H9 (cell line): ENCODE results near the gene YBEY. TPM values are rescaled to one million over a fixed set of nuclear protein-coding genes. Genes with fewer than 3 reads are reported as not detected.

Source experiments
- DNase-seq: peaks from one replicate; pipeline ENCODE4 v3.0.0-alpha.2; 2017
- H2AFZ ChIP-seq: one replicate; pipeline ENCODE4 v1.6.1; 2013; ENCODE audit warnings: mild to moderate bottlenecking, low read length, control low read depth, moderate library complexity
- H2AK5ac ChIP-seq: 2 replicates; pipeline ENCODE4 v1.6.1; 2013; ENCODE audit warnings: low read length, control low read depth, mixed read lengths; ENCODE audit not compliant: insufficient read length
- H2BK120ac ChIP-seq: one replicate; pipeline ENCODE4 v1.6.1; 2013; ENCODE audit warnings: low read depth, mild to moderate bottlenecking, low read length, control low read depth, inconsistent platforms; ENCODE audit not compliant: poor library complexity, severe bottlenecking
- H2BK12ac ChIP-seq: 2 replicates; pipeline ENCODE4 v1.6.1; 2013; ENCODE audit warnings: low read length, control low read depth, mixed read lengths, low read depth; ENCODE audit not compliant: insufficient read length
- H2BK15ac ChIP-seq: 2 replicates; pipeline ENCODE4 v1.6.1; 2013; ENCODE audit warnings: low read depth, low read length, control low read depth
- H2BK20ac ChIP-seq: one replicate; pipeline ENCODE4 v1.6.1; 2013; ENCODE audit warnings: low read depth, mild to moderate bottlenecking, low read length, control low read depth, inconsistent platforms; ENCODE audit not compliant: poor library complexity, severe bottlenecking
- H2BK5ac ChIP-seq: 2 replicates; pipeline ENCODE4 v1.6.1; 2013; ENCODE audit warnings: low read length, control low read depth, mixed read lengths; ENCODE audit not compliant: insufficient read length
- H3K14ac ChIP-seq: 2 replicates; pipeline ENCODE4 v1.6.1; 2013; ENCODE audit warnings: low read length, control low read depth; ENCODE audit not compliant: insufficient read depth
- H3K18ac ChIP-seq: 2 replicates; pipeline ENCODE4 v1.6.1; 2013; ENCODE audit warnings: low read depth, mild to moderate bottlenecking, mixed read lengths, low read length, control low read depth; ENCODE audit not compliant: insufficient read length
- H3K23ac ChIP-seq: 2 replicates; pipeline ENCODE4 v1.6.1; 2013; ENCODE audit warnings: low read length, control low read depth, mixed read lengths, low read depth; ENCODE audit not compliant: insufficient read length
- H3K23me2 ChIP-seq: 2 replicates; pipeline ENCODE4 v1.6.1; 2013; ENCODE audit warnings: low read depth, mild to moderate bottlenecking, mixed read lengths, low read length, control low read depth; ENCODE audit not compliant: insufficient read length, poor library complexity, severe bottlenecking
- H3K27ac ChIP-seq: 2 replicates; pipeline ENCODE4 v1.5.1; 2013; ENCODE audit warnings: low read length, control low read depth, mixed read lengths, low read depth; ENCODE audit not compliant: insufficient read length
- H3K27me3 ChIP-seq: 2 replicates; pipeline ENCODE4 v1.6.1; 2013; ENCODE audit warnings: low read length, control low read depth, inconsistent platforms; ENCODE audit not compliant: insufficient read depth
- H3K4ac ChIP-seq: 2 replicates; pipeline ENCODE4 v1.6.1; 2013; ENCODE audit warnings: low read depth, mild to moderate bottlenecking, control low read depth, inconsistent platforms, low read length, moderate library complexity
- H3K4me1 ChIP-seq: 2 replicates; pipeline ENCODE4 v1.6.1; 2013; ENCODE audit warnings: low read length, control low read depth, inconsistent platforms; ENCODE audit not compliant: insufficient read depth
- H3K4me2 ChIP-seq: 2 replicates; pipeline ENCODE4 v1.6.1; 2013; ENCODE audit warnings: low read length, control low read depth, mixed read lengths; ENCODE audit not compliant: insufficient read length, insufficient read depth
- H3K56ac ChIP-seq: 2 replicates; pipeline ENCODE4 v1.6.1; 2013; ENCODE audit warnings: low read depth, mild to moderate bottlenecking, mixed read lengths, low read length, control low read depth; ENCODE audit not compliant: insufficient read length
- H3K79me1 ChIP-seq: 2 replicates; pipeline ENCODE4 v1.6.1; 2013; ENCODE audit warnings: low read depth, mild to moderate bottlenecking, moderate library complexity, low read length, control low read depth, inconsistent platforms; ENCODE audit not compliant: insufficient read depth, poor library complexity, severe bottlenecking
- H3K79me2 ChIP-seq: 2 replicates; pipeline ENCODE4 v1.6.1; 2013; ENCODE audit warnings: low read length, control low read depth, inconsistent platforms; ENCODE audit not compliant: insufficient read depth
- H3K9ac ChIP-seq: 2 replicates; pipeline ENCODE4 v1.6.1; 2013; ENCODE audit warnings: low read length, control low read depth, mixed read lengths; ENCODE audit not compliant: insufficient read length; ENCODE audit errors: extremely low read depth
- H3K9me3 ChIP-seq: one replicate; pipeline ENCODE4 v1.6.1; 2013; ENCODE audit warnings: low read depth, low read length, inconsistent platforms; ENCODE audit not compliant: control insufficient read depth
- H3T11ph ChIP-seq: one replicate; pipeline ENCODE4 v1.6.1; 2013; ENCODE audit warnings: mild to moderate bottlenecking, low read length, control low read depth, inconsistent platforms
- H4K20me1 ChIP-seq: one replicate; pipeline ENCODE4 v1.6.1; 2013; ENCODE audit not compliant: control insufficient read depth, insufficient read length, insufficient read depth
- H4K5ac ChIP-seq: 2 replicates; pipeline ENCODE4 v1.6.1; 2013; ENCODE audit warnings: low read depth, mild to moderate bottlenecking, mixed read lengths, low read length, control low read depth; ENCODE audit not compliant: insufficient read length
- H4K8ac ChIP-seq: replicated peaks from 2 replicates; pipeline ENCODE4 v1.6.1; 2013; ENCODE audit warnings: low read length, control low read depth, mixed read lengths, low read depth; ENCODE audit not compliant: insufficient read length
- H4K91ac ChIP-seq: 2 replicates; pipeline ENCODE4 v1.6.1; 2013; ENCODE audit warnings: low read depth, mild to moderate bottlenecking, moderate library complexity, mixed read lengths, low read length, control low read depth; ENCODE audit not compliant: insufficient read length
- H3K27ac Mint-ChIP-seq, 3 experiments: 2 replicates in 2 of 3; 3 replicates in 1 of 3; pipeline ENCODE4 v1.8.0; 2020 to 2021; ENCODE audit warnings: mixed read lengths in 3 of 3, mild to moderate bottlenecking in 1 of 3, moderate library complexity in 1 of 3
- H3K27me3 Mint-ChIP-seq: 2 replicates; pipeline ENCODE4 v1.8.0; 2021; ENCODE audit warnings: low read depth, mild to moderate bottlenecking, moderate library complexity, mixed read lengths
- H3K36me3 Mint-ChIP-seq, 3 experiments: 2 replicates in 2 of 3; 3 replicates in 1 of 3; pipeline ENCODE4 v1.8.0; 2020 to 2021; ENCODE audit warnings: low read depth in 3 of 3, mixed read lengths in 3 of 3; ENCODE audit not compliant: insufficient read depth in 1 of 3
- H3K4me1 Mint-ChIP-seq, 2 experiments: 2 replicates each; pipeline ENCODE4 v1.8.0; 2020; ENCODE audit warnings: mixed read lengths in 2 of 2
- H3K4me3 Mint-ChIP-seq, 2 experiments: 2 replicates in 1 of 2; 3 replicates in 1 of 2; pipeline ENCODE4 v1.8.0; 2020 to 2021; ENCODE audit warnings: mild to moderate bottlenecking in 2 of 2, mixed read lengths in 2 of 2, moderate library complexity in 1 of 2
- H3K9me3 Mint-ChIP-seq, 2 experiments: 2 replicates in 1 of 2; 3 replicates in 1 of 2; pipeline ENCODE4 v1.8.0; 2020; ENCODE audit warnings: mild to moderate bottlenecking in 2 of 2, mixed read lengths in 2 of 2, moderate library complexity in 1 of 2
- CTCF ChIP-seq: fragments of 200-600 bp; sonication (generic); conservative IDR thresholded peaks from 3 replicates; pipeline ENCODE4 v1.8.0; 2021; ENCODE audit warnings: antibody characterized with exemption, mild to moderate bottlenecking
- WGBS: extraction: QIAGEN DNeasy Blood & Tissue Kit; methylation state at CpG from one replicate; pipeline ENCODE4 v1.1.7; 2013; ENCODE audit warnings: missing lambda C conversion rate, low lambda C conversion rate, mixed read lengths; ENCODE audit not compliant: insufficient read length; ENCODE audit errors: extremely low coverage; 5-methylcytosine and 5-hydroxymethylcytosine counted together
- total RNA-seq: library from RNA; stranded (reverse); gene quantifications from 2 replicates; pipeline ENCODE4 v1.2.1, GENCODE V29; 2021

Gene YBEY
- total RNA-seq, 1 experiment from 2014 or later: 26.2 TPM

GRCh38 chr21:46329796-46330195, 43.7 kb downstream of the YBEY start:
- no peak overlapping the region for H4K5ac ChIP-seq
- H3K9me3 Mint-ChIP-seq: no peaks in the 10 kb centered on the region
- H3K79me1 ChIP-seq: peaks cover 2% of the 10 kb centered on the region
- no peak overlapping the region for H2BK5ac ChIP-seq
- no peaks in the 10 kb centered on the region for H3K27me3 ChIP-seq
- H4K20me1 ChIP-seq: no peaks in the 10 kb centered on the region
- H3K36me3 Mint-ChIP-seq: peaks cover 37 to 71% (median 64%) of the 10 kb centered on the region in 3 experiments
- H2BK120ac ChIP-seq: no peak overlapping the region
- H4K91ac ChIP-seq: no peak overlapping the region
- no peaks in the 10 kb centered on the region; the same call in 1 of the 2 replicates for H3K4me1 ChIP-seq
- H3K14ac ChIP-seq: no peak overlapping the region
- H2BK20ac ChIP-seq: no peak overlapping the region
- H3K56ac ChIP-seq: no peak overlapping the region
- no peak overlapping the region for H3K4me2 ChIP-seq
- no peak overlapping the region for H3K27ac ChIP-seq
- H2BK15ac ChIP-seq: no peak overlapping the region
- H3K23me2 ChIP-seq: peaks cover 2% of the 10 kb centered on the region
- H3K4me3 Mint-ChIP-seq: no peak overlapping the region
- DNase-seq: no peak
- H2AK5ac ChIP-seq: no peak overlapping the region
- no peak overlapping the region for H2BK12ac ChIP-seq
- no CpG with 5 or more reads among the region's 2 CpGs for WGBS
- H3K4me1 Mint-ChIP-seq: peaks cover 11 to 12% of the 10 kb centered on the region in 2 experiments
- no peak overlapping the region for H3K23ac ChIP-seq
- H3K27ac Mint-ChIP-seq: no peak overlapping the region
- no peak overlapping the region for H3K18ac ChIP-seq
- H3K27me3 Mint-ChIP-seq: no peaks in the 10 kb centered on the region
- no peaks in the 10 kb centered on the region for H3K9me3 ChIP-seq
- no peak overlapping the region for H2AFZ ChIP-seq
- no peak overlapping the region for H3K9ac ChIP-seq
- H3K4ac ChIP-seq: no peak overlapping the region
- peaks cover 1% of the 10 kb centered on the region; the same call in 1 of the 2 replicates for H3K79me2 ChIP-seq
- no peak for TF ChIP-seq CTCF
- H3T11ph ChIP-seq: no peak overlapping the region
- H4K8ac ChIP-seq: no peak overlapping the region
